Measurements from ENCODE around the gene ASNSD1. TPM values are rescaled to one million over a fixed set of nuclear protein-coding genes. Genes with fewer than 3 reads are reported as not detected.

Gene ASNSD1
- total and polyA plus RNA-seq, 2 of the 8 experiments (the other 6 are each of a cell fraction or from before 2014, with no cell fraction given): 14.1 to 44.8 TPM

- FAIRE-seq (peak; percentile 82), DNase-seq (ENCODE audit: low read depth in 1 of 2, low spot score in 2 of 2) (peak in 1 of 2 experiments; percentile 44)
- POLR2A ChIA-PET (ENCODE audit: partially characterized antibody): no interaction called here
- Histone ChIP-seq H3K9ac (replicated peaks in 1 of 4; ENCODE audit: extremely low read depth in 1 of 4, low read depth in 3 of 4, low read length in 3 of 4) (no peak overlapping the region), H3K23me2 (ENCODE audit: low read depth, low read length) (no peaks in the 10 kb centered on the region), H3K27me3 (replicated peaks in 1 of 4; ENCODE audit: control insufficient read depth in 3 of 4, extremely low read depth in 1 of 4, insufficient read depth in 3 of 4, low read length in 3 of 4) (no peaks in the 10 kb centered on the region), H3K9me3 (ENCODE audit: insufficient read depth in 2 of 2, low read depth in 1 of 2, low read length in 1 of 2) (no peaks in the 10 kb centered on the region), H3K14ac (ENCODE audit: insufficient read length) (no peak overlapping the region), H4K8ac (ENCODE audit: extremely low read depth, insufficient read depth, low read length) (no peak overlapping the region), H2BK5ac (ENCODE audit: low read depth, low read length) (no peak overlapping the region), H4K20me1 (replicated peaks in 1 of 2; ENCODE audit: control insufficient read depth in 1 of 2, insufficient read depth in 2 of 2, low read length in 2 of 2) (no peaks in the 10 kb centered on the region), H3K4ac (replicated peaks; ENCODE audit: insufficient read length, low read depth, low read length) (no peak overlapping the region), H3K23ac (ENCODE audit: insufficient read length) (no peak overlapping the region), H4K91ac (replicated peaks; ENCODE audit: insufficient read length, low read length) (no peak overlapping the region), H2BK15ac (ENCODE audit: low read length) (no peak overlapping the region), H2AFZ (ENCODE audit: low read length) (peak overlapping the region; percentile 84; the same call in 1 of the 2 replicates), H3K27ac (ENCODE audit: low read depth, low read length) (no peak overlapping the region), H3K79me2 (ENCODE audit: control insufficient read depth in 1 of 2, insufficient read depth in 2 of 2, low read length in 2 of 2) (no peaks in the 10 kb centered on the region), H3K4me3 (ENCODE audit: extremely low read depth in 1 of 4, insufficient read depth in 2 of 4, low read depth in 3 of 4, low read length in 4 of 4) (peak overlapping the region in 3 of 4 experiments; percentile 6 to 59 (median 12); a peak in 4 of 8 replicates), H2BK120ac (replicated peaks; ENCODE audit: low read depth, low read length) (no peak overlapping the region), H3K36me3 (ENCODE audit: control insufficient read depth in 2 of 4, insufficient read depth in 4 of 4, low read length in 3 of 4) (no peaks in the 10 kb centered on the region), H4K5ac (ENCODE audit: insufficient read length, low read depth, low read length) (no peak overlapping the region), H3K4me2 (ENCODE audit: insufficient read depth in 1 of 2, low read depth in 2 of 2, low read length in 2 of 2) (peak overlapping the region in 1 of 2 experiments; percentile 56; a peak in 2 of 4 replicates), H3K18ac (ENCODE audit: extremely low read depth, low read length) (no peak overlapping the region), H2BK12ac (ENCODE audit: low read depth, low read length) (no peak overlapping the region), H3K4me1 (replicated peaks in 1 of 4; ENCODE audit: control insufficient read depth in 3 of 4, insufficient read depth in 4 of 4, low read length in 3 of 4) (no peaks in the 10 kb centered on the region), H3K56ac (replicated peaks; ENCODE audit: insufficient read length, low read depth, low read length) (no peak overlapping the region), H2BK20ac (ENCODE audit: low read length) (no peak overlapping the region), H3K79me1 (ENCODE audit: low read depth, low read length) (no peaks in the 10 kb centered on the region), H2AK5ac (ENCODE audit: low read depth, low read length) (no peak overlapping the region)
- CTCF ChIA-PET (ENCODE audit: partially characterized antibody): interaction anchor here (0.6 to 1.8 kb wide), 14 partner anchors 8 to 348 kb away, joined by 3 to 22 read pairs (median 3); partner anchors contain the start of genes ANKAR, ASNSD1 and OSGEPL1
- TF ChIP-seq CEBPB (IDR thresholded peaks at IDR 0.05; ENCODE audit: low read depth, low read length) (peak; percentile 38; the same call in 1 of the 2 replicates), BCL11A (IDR thresholded peaks at IDR 0.05; ENCODE audit: low read depth in 2 of 2, low read length in 2 of 2) (no peak), BRCA1 (IDR thresholded peaks at IDR 0.05; ENCODE audit: low read depth, low read length) (no peak), CREB1 (IDR thresholded peaks at IDR 0.05) (peak; percentile 54; the same call in 1 of the 2 replicates), TBP (IDR thresholded peaks at IDR 0.05; ENCODE audit: low read depth, low read length) (0 out of 2 replicates have a peak, but pooled peaks have one; percentile 40), TAF1 (IDR thresholded peaks at IDR 0.05; ENCODE audit: low read depth, low read length) (peak; percentile 64; the same call in 1 of the 2 replicates), SRF (IDR thresholded peaks at IDR 0.05; ENCODE audit: low read depth, low read length) (peak; percentile 46; the same call in 1 of the 2 replicates), ATF2 (IDR thresholded peaks at IDR 0.05; ENCODE audit: low read length) (no peak), PHF8 (conservative IDR thresholded peaks at IDR 0.05; ENCODE audit: low read depth, low read length) (no peak)
- WGBS, 2 experiments (ENCODE audit: extremely low coverage in 1 of 2, insufficient coverage in 1 of 2, insufficient read length in 1 of 2, insufficient replicate concordance in 2 of 2, low coverage in 1 of 2, low lambda C conversion rate in 2 of 2, missing lambda C conversion rate in 1 of 2): 17% methylated on average over 6 of the region's 6 CpGs; no CpG with 5 or more reads in 1 of the 2 experiments
These were observed 37.0 kb downstream of the ASNSD1 start for GRCh38 chr2:189698020-189698887.
